IPS-15b (cell line): ENCODE data around the gene BRD3.

Source experiments
- H3K27me3 ChIP-seq: one replicate; pipeline ENCODE4 v1.6.1; 2013; ENCODE audit warnings: low read length; ENCODE audit not compliant: control insufficient read depth, insufficient read depth
- H3K36me3 ChIP-seq: one replicate; pipeline ENCODE4 v1.6.1; 2013; ENCODE audit warnings: low read length; ENCODE audit not compliant: control insufficient read depth, insufficient read depth
- H3K4me1 ChIP-seq: one replicate; pipeline ENCODE4 v1.6.1; 2013; ENCODE audit warnings: mild to moderate bottlenecking, low read length; ENCODE audit not compliant: control insufficient read depth, insufficient read depth
- H3K4me3 ChIP-seq: one replicate; pipeline ENCODE4 v1.5.1; 2013; ENCODE audit warnings: low read depth, low read length
- H3K9ac ChIP-seq: one replicate; pipeline ENCODE4 v1.6.1; 2013; ENCODE audit warnings: low read depth, mild to moderate bottlenecking, low read length
- H3K9me3 ChIP-seq: one replicate; pipeline ENCODE4 v1.6.1; 2013; ENCODE audit warnings: mild to moderate bottlenecking, low read length; ENCODE audit not compliant: control insufficient read depth, insufficient read depth

Gene BRD3

GRCh38 chr9:134014946-134015345 lies 52.9 kb downstream of the BRD3 start:
- Histone ChIP-seq H3K4me1 (no peaks in the 10 kb centered on the region), H3K36me3 (no peaks in the 10 kb centered on the region), H3K9ac (no peak overlapping the region), H3K4me3 (no peak overlapping the region), H3K9me3 (peaks cover 12% of the 10 kb centered on the region), H3K27me3 (no peaks in the 10 kb centered on the region)

GRCh38 chr9:134011401-134011800 lies 56.4 kb downstream of the BRD3 start:
- Histone ChIP-seq H3K4me3 (no peak overlapping the region), H3K9ac (no peak overlapping the region), H3K36me3 (no peaks in the 10 kb centered on the region), H3K27me3 (no peaks in the 10 kb centered on the region), H3K9me3 (peaks cover 12% of the 10 kb centered on the region), H3K4me1 (no peaks in the 10 kb centered on the region)

GRCh38 chr9:134010310-134011173 lies 57.3 kb downstream of the BRD3 start:
- H3K4me1 ChIP-seq, result no peaks in the 10 kb centered on the region
- no peaks in the 10 kb centered on the region for H3K36me3 ChIP-seq
- H3K9me3 ChIP-seq, result peaks cover 12% of the 10 kb centered on the region
- no peak overlapping the region for H3K4me3 ChIP-seq
- H3K27me3 ChIP-seq, result no peaks in the 10 kb centered on the region
- no peak overlapping the region for H3K9ac ChIP-seq

GRCh38 chr9:134007571-134007970 lies 60.3 kb downstream of the BRD3 start:
- H3K9me3 ChIP-seq, result peaks cover 3% of the 10 kb centered on the region
- no peaks in the 10 kb centered on the region for H3K27me3 ChIP-seq
- no peaks in the 10 kb centered on the region for H3K4me1 ChIP-seq
- no peak overlapping the region for H3K9ac ChIP-seq
- no peaks in the 10 kb centered on the region for H3K36me3 ChIP-seq
- H3K4me3 ChIP-seq, result no peak overlapping the region

- Histone ChIP-seq H3K9me3 (peaks cover 3% of the 10 kb centered on the region), H3K4me3 (no peak overlapping the region), H3K9ac (no peak overlapping the region), H3K4me1 (no peaks in the 10 kb centered on the region), H3K36me3 (no peaks in the 10 kb centered on the region), H3K27me3 (no peaks in the 10 kb centered on the region)
Observed at GRCh38 chr9:134007150-134007549, 60.7 kb downstream of the BRD3 start.

- Histone ChIP-seq H3K4me1 (no peaks in the 10 kb centered on the region), H3K9ac (no peak overlapping the region), H3K36me3 (no peaks in the 10 kb centered on the region), H3K9me3 (no peaks in the 10 kb centered on the region), H3K4me3 (no peak overlapping the region), H3K27me3 (no peaks in the 10 kb centered on the region)
Observed at GRCh38 chr9:134005381-134005780, 62.4 kb downstream of the BRD3 start.

GRCh38 chr9:134004881-134005280 lies 62.9 kb downstream of the BRD3 start:
- Histone ChIP-seq H3K27me3 (no peaks in the 10 kb centered on the region), H3K4me1 (no peaks in the 10 kb centered on the region), H3K4me3 (no peak overlapping the region), H3K36me3 (no peaks in the 10 kb centered on the region), H3K9me3 (no peaks in the 10 kb centered on the region), H3K9ac (no peak overlapping the region)

GRCh38 chr9:134004131-134004873 lies 63.5 kb downstream of the BRD3 start:
- H3K4me1 ChIP-seq, result no peaks in the 10 kb centered on the region
- H3K27me3 ChIP-seq, result no peaks in the 10 kb centered on the region
- no peak overlapping the region for H3K9ac ChIP-seq
- H3K36me3 ChIP-seq, result no peaks in the 10 kb centered on the region
- H3K9me3 ChIP-seq, result no peaks in the 10 kb centered on the region
- H3K4me3 ChIP-seq, result no peak overlapping the region

GRCh38 chr9:134003237-134003636 lies 64.6 kb downstream of the BRD3 start:
- no peaks in the 10 kb centered on the region for H3K4me1 ChIP-seq
- no peaks in the 10 kb centered on the region for H3K27me3 ChIP-seq
- H3K9ac ChIP-seq, result no peak overlapping the region
- H3K9me3 ChIP-seq, result no peaks in the 10 kb centered on the region
- H3K36me3 ChIP-seq, result no peaks in the 10 kb centered on the region
- no peak overlapping the region for H3K4me3 ChIP-seq

GRCh38 chr9:134002796-134003195 lies 65.0 kb downstream of the BRD3 start:
- H3K4me3 ChIP-seq, result no peak overlapping the region
- H3K36me3 ChIP-seq, result no peaks in the 10 kb centered on the region
- H3K4me1 ChIP-seq, result no peaks in the 10 kb centered on the region
- no peak overlapping the region for H3K9ac ChIP-seq
- H3K27me3 ChIP-seq, result no peaks in the 10 kb centered on the region
- H3K9me3 ChIP-seq, result no peaks in the 10 kb centered on the region

- Histone ChIP-seq H3K4me3 (no peak overlapping the region), H3K36me3 (no peaks in the 10 kb centered on the region), H3K27me3 (no peaks in the 10 kb centered on the region), H3K4me1 (no peaks in the 10 kb centered on the region), H3K9ac (no peak overlapping the region), H3K9me3 (no peaks in the 10 kb centered on the region)
Observed at GRCh38 chr9:133999851-134000265, 68.0 kb downstream of the BRD3 start.
